HepG2 (cell line): Measurements from ENCODE around the gene PLPPR3. TPM values are rescaled to one million over a fixed set of nuclear protein-coding genes. Genes with fewer than 3 reads are reported as not detected.
A peak's percentile ranks its signal among the peaks of the same experiment; 100 is the strongest.

Experiments used
- ATAC-seq: fragments of 200-7000 bp; cut with Tn5 transposase; 3 replicates; pipeline ENCODE4 v1.9.1; 2020; ENCODE audit warnings: mild to moderate bottlenecking, moderate library complexity
- BruUV-seq: library from RNA; stranded (reverse); fragments of 400-500 nt; replicated peaks from 2 replicates; lab custom pipeline; 2021; lab: Mats Ljungman, UMichigan
- CTCF ChIA-PET: fragments of 300-600 bp; formaldehyde crosslinking; extraction: SDS; loops from one replicate; lab custom pipeline; 2021; ENCODE audit warnings: low total read pairs, inconsistent platforms, low intra/inter-chr PET ratio; lab: Yijun Ruan, JAX
- POLR2A ChIA-PET: fragments of 350-600 bp; sonication (Branson Sonifier 250); formaldehyde crosslinking; loops from one replicate; lab custom pipeline; 2020; ENCODE audit warnings: antibody characterized with exemption, inconsistent platforms; lab: Yijun Ruan, JAX
- DNase-seq: peaks from one replicate; pipeline ENCODE4 v3.0.0-alpha.2; 2015; ENCODE audit warnings: low spot score
- FAIRE-seq: peaks from 3 replicates; lab custom pipeline; 2011; peaks lifted over from hg19 to GRCh38; lab: Jason Lieb, UNC
- H2AFZ ChIP-seq: one replicate; pipeline ENCODE4 v1.6.1; 2011; ENCODE audit warnings: low read length, inconsistent platforms
- H3K27ac ChIP-seq: fragments of 300-600 bp; 3 replicates; pipeline ENCODE4 v1.8.0; 2011; ENCODE audit warnings: mixed run types, mild to moderate bottlenecking, mixed read lengths, low read length, inconsistent platforms; ENCODE audit not compliant: insufficient read depth; ENCODE audit errors: extremely low read length
- H3K27me3 ChIP-seq, 2 experiments: fragments of 200-600 bp in 1 of 2; 2 replicates in 1 of 2; 3 replicates in 1 of 2; pipeline versions ENCODE4 v1.6.0 to v1.8.0; 2011; ENCODE audit warnings: low read length in 2 of 2, mild to moderate bottlenecking in 2 of 2, moderate library complexity in 2 of 2, inconsistent platforms in 1 of 2; ENCODE audit not compliant: insufficient read depth in 2 of 2, control insufficient read depth in 1 of 2
- H3K36me3 ChIP-seq, 2 experiments: fragments of 200-600 bp in 1 of 2; replicated peaks in 1 of 2; 2 replicates in 1 of 2; 3 replicates in 1 of 2; pipeline versions ENCODE4 v1.5.1 to v1.8.0; 2011; ENCODE audit warnings: low read length in 2 of 2, inconsistent platforms in 1 of 2; ENCODE audit not compliant: insufficient read depth in 2 of 2, control insufficient read depth in 1 of 2
- H3K4me1 ChIP-seq: 2 replicates; pipeline ENCODE4 v1.5.1; 2012; ENCODE audit warnings: low read length, inconsistent platforms; ENCODE audit not compliant: insufficient read depth
- H3K4me2 ChIP-seq: 2 replicates; pipeline ENCODE4 v1.6.0; 2011; ENCODE audit warnings: low read depth, low read length, inconsistent platforms
- H3K4me3 ChIP-seq, 3 experiments: fragments of 200-600 bp in 1 of 3; sonication (generic), shearing (Covaris generic) in 1 of 3; replicated peaks in 1 of 3; 2 replicates each; pipeline ENCODE4 v1.5.1; 2011 to 2016; ENCODE audit warnings: low read length in 3 of 3, inconsistent platforms in 2 of 3, low read depth in 2 of 3, mild to moderate bottlenecking in 2 of 3, control low read depth in 1 of 3, mixed read lengths in 1 of 3; ENCODE audit not compliant: insufficient read depth in 1 of 3
- H3K79me2 ChIP-seq: one replicate; pipeline ENCODE4 v1.6.1; 2011; ENCODE audit warnings: low read length, inconsistent platforms; ENCODE audit not compliant: insufficient read depth
- H3K9ac ChIP-seq: 2 replicates; pipeline ENCODE4 v1.6.0; 2011; ENCODE audit warnings: mild to moderate bottlenecking, low read depth, low read length, inconsistent platforms; ENCODE audit not compliant: insufficient read depth
- H3K9me3 ChIP-seq: 2 replicates; pipeline ENCODE4 v1.5.1; 2012; ENCODE audit warnings: mild to moderate bottlenecking, low read length
- H4K20me1 ChIP-seq: 2 replicates; pipeline ENCODE4 v1.6.0; 2011; ENCODE audit warnings: inconsistent platforms, mild to moderate bottlenecking, low read length, moderate library complexity; ENCODE audit not compliant: insufficient read depth
- ATF1 ChIP-seq: IDR thresholded peaks from 2 replicates; pipeline ENCODE4 v1.6.1; 2016; ENCODE audit warnings: mild to moderate bottlenecking, control low read depth
- HNF1B ChIP-seq: sonication (generic); formaldehyde crosslinking; IDR thresholded peaks from 2 replicates; pipeline ENCODE4 v1.5.1; 2020; ENCODE audit warnings: mild to moderate bottlenecking, moderate library complexity, missing genetic modification reagents
- MATR3 ChIP-seq: sonication (generic); formaldehyde crosslinking; IDR thresholded peaks from 2 replicates; pipeline ENCODE4 v1.4.0; 2020; ENCODE audit warnings: missing genetic modification reagents
- NCOA2 ChIP-seq: sonication (generic); formaldehyde crosslinking; IDR thresholded peaks from 2 replicates; pipeline ENCODE4 v1.8.0; 2022; ENCODE audit warnings: inconsistent platforms
- NFYB ChIP-seq: sonication (generic); formaldehyde crosslinking; IDR thresholded peaks from 2 replicates; pipeline ENCODE4 v1.4.0; 2020; ENCODE audit warnings: missing genetic modification reagents
- PAF1 ChIP-seq: IDR thresholded peaks from 2 replicates; pipeline ENCODE4 v1.6.1; 2016; ENCODE audit warnings: missing genetic modification reagents, missing compliant biosample characterization
- SKI ChIP-seq: fragments of 450-650 bp; IDR thresholded peaks from one replicate; pipeline ENCODE4 v1.6.1; 2018; ENCODE audit warnings: mild to moderate bottlenecking; ENCODE audit not compliant: partially characterized antibody
- SYNCRIP ChIP-seq: fragments of 200-400 bp; formaldehyde crosslinking; IDR thresholded peaks from 2 replicates; pipeline ENCODE4 v1.6.1; 2018; ENCODE audit warnings: mild to moderate bottlenecking, low read depth, low read length; ENCODE audit not compliant: insufficient read depth
- TOPORS ChIP-seq: sonication (generic); formaldehyde crosslinking; IDR thresholded peaks from 2 replicates; pipeline ENCODE4 v1.8.0; 2023; ENCODE audit warnings: mild to moderate bottlenecking, missing genetic modification reagents
- ZBTB49 ChIP-seq: sonication (generic); formaldehyde crosslinking; IDR thresholded peaks from 2 replicates; pipeline ENCODE4 v1.4.0; 2020; ENCODE audit warnings: missing genetic modification reagents, borderline replicate concordance
- ZFP36L1 ChIP-seq: sonication (generic); formaldehyde crosslinking; IDR thresholded peaks from 2 replicates; pipeline ENCODE4 v1.8.0; 2022; ENCODE audit warnings: mild to moderate bottlenecking, missing genetic modification reagents, moderate library complexity
- ZNF10 ChIP-seq: sonication (generic); formaldehyde crosslinking; IDR thresholded peaks from 2 replicates; pipeline ENCODE4 v1.4.0; 2020; ENCODE audit warnings: mild to moderate bottlenecking, low read depth, missing genetic modification reagents, borderline replicate concordance
- ZNF136 ChIP-seq: sonication (generic); formaldehyde crosslinking; IDR thresholded peaks from 2 replicates; pipeline ENCODE4 v1.8.1; 2022; ENCODE audit warnings: low read depth, mild to moderate bottlenecking, moderate library complexity, missing genetic modification reagents
- ZNF232 ChIP-seq: sonication (generic); formaldehyde crosslinking; IDR thresholded peaks from 2 replicates; pipeline ENCODE4 v1.4.0; 2020; ENCODE audit warnings: missing genetic modification reagents, borderline replicate concordance
- ZNF260 ChIP-seq: sonication (generic); formaldehyde crosslinking; IDR thresholded peaks from 2 replicates; pipeline ENCODE4 v1.4.0; 2020; ENCODE audit warnings: missing genetic modification reagents, low read depth, mild to moderate bottlenecking, borderline replicate concordance
- ZNF280D ChIP-seq: sonication (generic); formaldehyde crosslinking; IDR thresholded peaks from 2 replicates; pipeline ENCODE4 v1.5.1; 2020; ENCODE audit warnings: mild to moderate bottlenecking, missing genetic modification reagents
- ZNF7 ChIP-seq: IDR thresholded peaks from 2 replicates; pipeline ENCODE4 v1.6.1; 2016; ENCODE audit warnings: missing biosample characterization, missing genetic modification reagents
- ZNF780A ChIP-seq: sonication (generic); formaldehyde crosslinking; IDR thresholded peaks from 2 replicates; pipeline ENCODE4 v1.8.0; 2022; ENCODE audit warnings: mild to moderate bottlenecking, missing genetic modification reagents, moderate library complexity
- WGBS: methylation state at CpG from one replicate; pipeline ENCODE4 v1.1.6; 2017; ENCODE audit warnings: low lambda C conversion rate; 5-methylcytosine and 5-hydroxymethylcytosine counted together
- in situ Hi-C: cut with HindIII; loops from 2 replicates; pipeline ENCODE4 v1.10.0; 2017; ENCODE audit warnings: low pct_unique_long_range_greater_than_20kb; ENCODE audit not compliant: extremely low pct_ligation_motif_present
- intact Hi-C: fragments of 100-400 bp; cut with micrococcal nuclease; formaldehyde crosslinking; loops from one replicate; pipeline ENCODE4 v1.10.0; 2022; ENCODE audit not compliant: unreplicated experiment
- polyA plus RNA-seq, 8 experiments: library from polyadenylated mRNA; depleted of rRNA in 3 of 8; stranded (reverse) in 7 of 8; unstranded in 1 of 8; fragments of >200 nt; fragmentation: Illumina TruSeq in 4 of 8; extraction: Trizol in 4 of 8; gene quantifications; 2 replicates each; pipeline versions ENCODE4 v1.2.1 to v1.2.3, GENCODE V29; 2011 to 2016; ENCODE audit warnings: low read depth in 4 of 8, missing spikeins in 1 of 8, mixed read lengths in 1 of 8; ENCODE audit not compliant: insufficient read depth in 1 of 8
- total RNA-seq, 5 experiments: library from RNA; depleted of rRNA; stranded (reverse); fragments of >200 nt; fragmentation: Illumina TruSeq; extraction: Trizol; gene quantifications; 2 replicates each; pipeline ENCODE4 v1.2.3, GENCODE V29; 2016; ENCODE audit warnings: low read depth in 1 of 5

PLPPR3 gene
- total and polyA plus RNA-seq, 2 of the 13 experiments (the other 11 are each of a cell fraction or from before 2014, with no cell fraction given): 0.07 to 0.16 TPM

GRCh38 chr19:782185-782877 lies 39.4 kb downstream of the PLPPR3 start:
- no peak overlapping the region for H2AFZ ChIP-seq
- intact Hi-C loops: loop anchor here (10.0 kb wide), 1 partner anchor 212 kb away; no protein-coding TSS in a partner anchor
- ChIA-PET POLR2A (interaction anchor here (1.0 to 2.2 kb wide), 7 partner anchors 9 to 79 kb away, joined by 3 to 11 read pairs (median 3); partner anchors contain the start of gene PTBP1), CTCF (interaction anchor here (0.8 kb wide), 1 partner anchor 11 kb away, joined by 3 read pairs; no protein-coding TSS in a partner anchor)
- peak overlapping the region; percentile 85 for H3K27ac ChIP-seq
- in situ Hi-C loops: no loop called here
- no peaks in the 10 kb centered on the region for H3K36me3 ChIP-seq
- DNase-seq: peak; percentile 89
- peak; percentile 95 for FAIRE-seq
- no peaks in the 10 kb centered on the region for H3K9me3 ChIP-seq
- H4K20me1 ChIP-seq: no peaks in the 10 kb centered on the region
- ATAC-seq: peak; percentile 85
- BruUV-seq: TSS peak; percentile 76
- WGBS: under 1% methylated on average over 21 of the region's 29 CpGs
- peak overlapping the region; percentile 74 to 86 (median 76) for H3K4me3 ChIP-seq
- H3K9ac ChIP-seq: peak overlapping the region; percentile 72
- peak overlapping the region; percentile 83 for H3K4me2 ChIP-seq
- peaks cover 56% of the 10 kb centered on the region for H3K4me1 ChIP-seq
- H3K79me2 ChIP-seq: peaks cover 5% of the 10 kb centered on the region
- H3K27me3 ChIP-seq: no peaks in the 10 kb centered on the region
- no peak for TF ChIP-seq ZNF280D (CRISPR knock-in tag)
- TF ChIP-seq ZNF136 (CRISPR knock-in tag): no peak
- no peak for TF ChIP-seq ZNF260
- TF ChIP-seq MATR3 (CRISPR knock-in tag): no peak
- peak; percentile 67 for TF ChIP-seq NCOA2 (CRISPR knock-in tag)
- TF ChIP-seq NFYB (CRISPR knock-in tag): no peak
- TF ChIP-seq PAF1: no peak
- TF ChIP-seq ZFP36L1 (CRISPR knock-in tag): no peak
- TF ChIP-seq ZBTB49 (CRISPR knock-in tag): no peak
- no peak for TF ChIP-seq ZNF780A
- TF ChIP-seq ZNF7 (CRISPR knock-in tag): no peak
- no peak for TF ChIP-seq SYNCRIP
- peak; percentile 33 for TF ChIP-seq SKI
- TF ChIP-seq TOPORS (CRISPR knock-in tag): no peak
- no peak for TF ChIP-seq ZNF10 (CRISPR knock-in tag)
- TF ChIP-seq HNF1B (CRISPR knock-in tag): no peak
- no peak for TF ChIP-seq ZNF232 (CRISPR knock-in tag)
- TF ChIP-seq ATF1: no peak
